GM18499 (cell line): Measurements from ENCODE around the gene NCKAP1.
"Not testable (repeated sequence)": the region's sequence is repeated elsewhere in the genome, so short reads cannot be mapped to it uniquely, and the experiment has no call there.

Experiments used
- ATAC-seq: cut with Tn5 transposase; IDR thresholded peaks from one replicate; pipeline ENCODE4 v1.9.1; 2021; ENCODE audit warnings: moderate number of reproducible peaks; ENCODE audit not compliant: insufficient read depth, unreplicated experiment

NCKAP1 gene, protein sequence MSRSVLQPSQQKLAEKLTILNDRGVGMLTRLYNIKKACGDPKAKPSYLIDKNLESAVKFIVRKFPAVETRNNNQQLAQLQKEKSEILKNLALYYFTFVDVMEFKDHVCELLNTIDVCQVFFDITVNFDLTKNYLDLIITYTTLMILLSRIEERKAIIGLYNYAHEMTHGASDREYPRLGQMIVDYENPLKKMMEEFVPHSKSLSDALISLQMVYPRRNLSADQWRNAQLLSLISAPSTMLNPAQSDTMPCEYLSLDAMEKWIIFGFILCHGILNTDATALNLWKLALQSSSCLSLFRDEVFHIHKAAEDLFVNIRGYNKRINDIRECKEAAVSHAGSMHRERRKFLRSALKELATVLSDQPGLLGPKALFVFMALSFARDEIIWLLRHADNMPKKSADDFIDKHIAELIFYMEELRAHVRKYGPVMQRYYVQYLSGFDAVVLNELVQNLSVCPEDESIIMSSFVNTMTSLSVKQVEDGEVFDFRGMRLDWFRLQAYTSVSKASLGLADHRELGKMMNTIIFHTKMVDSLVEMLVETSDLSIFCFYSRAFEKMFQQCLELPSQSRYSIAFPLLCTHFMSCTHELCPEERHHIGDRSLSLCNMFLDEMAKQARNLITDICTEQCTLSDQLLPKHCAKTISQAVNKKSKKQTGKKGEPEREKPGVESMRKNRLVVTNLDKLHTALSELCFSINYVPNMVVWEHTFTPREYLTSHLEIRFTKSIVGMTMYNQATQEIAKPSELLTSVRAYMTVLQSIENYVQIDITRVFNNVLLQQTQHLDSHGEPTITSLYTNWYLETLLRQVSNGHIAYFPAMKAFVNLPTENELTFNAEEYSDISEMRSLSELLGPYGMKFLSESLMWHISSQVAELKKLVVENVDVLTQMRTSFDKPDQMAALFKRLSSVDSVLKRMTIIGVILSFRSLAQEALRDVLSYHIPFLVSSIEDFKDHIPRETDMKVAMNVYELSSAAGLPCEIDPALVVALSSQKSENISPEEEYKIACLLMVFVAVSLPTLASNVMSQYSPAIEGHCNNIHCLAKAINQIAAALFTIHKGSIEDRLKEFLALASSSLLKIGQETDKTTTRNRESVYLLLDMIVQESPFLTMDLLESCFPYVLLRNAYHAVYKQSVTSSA

GRCh38 chr2:183038341-183039300, at the start of gene NCKAP1:
TSS of gene NCKAP1 (minus strand) at chr2:183038457. CDS start at chr2:183038099, 358 bp downstream.
- ATAC-seq: peak; percentile 33

- no peak for ATAC-seq
Observed at GRCh38 chr2:183081911-183082310, 43.7 kb upstream of the NCKAP1 start.

GRCh38 chr2:183079139-183079775, 41.0 kb upstream of the NCKAP1 start:
- ATAC-seq: peak; percentile 13

GRCh38 chr2:183078464-183079138, 40.3 kb upstream of the NCKAP1 start, which contains the start of gene DUSP19:
TSS of gene DUSP19 (plus strand) at chr2:183078747. CDS start at chr2:183078934, 187 bp downstream.
- peak; percentile 71 for ATAC-seq

DNA sequence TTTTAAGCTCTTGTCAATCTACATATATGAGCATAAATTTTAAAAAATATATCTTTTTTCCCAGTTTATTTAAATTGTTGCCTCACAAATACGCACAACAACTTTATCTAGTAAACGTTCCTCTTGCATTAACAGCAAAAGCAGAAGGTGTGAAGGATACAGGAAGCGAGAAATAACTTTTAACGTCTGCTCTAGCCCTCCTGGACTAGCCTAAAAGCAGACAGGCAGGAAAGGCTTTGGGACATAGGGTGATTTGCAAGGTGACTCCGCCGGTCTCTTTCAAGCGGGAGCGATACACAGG, 39.9 kb upstream of the NCKAP1 start:
- no peak for ATAC-seq

DNA sequence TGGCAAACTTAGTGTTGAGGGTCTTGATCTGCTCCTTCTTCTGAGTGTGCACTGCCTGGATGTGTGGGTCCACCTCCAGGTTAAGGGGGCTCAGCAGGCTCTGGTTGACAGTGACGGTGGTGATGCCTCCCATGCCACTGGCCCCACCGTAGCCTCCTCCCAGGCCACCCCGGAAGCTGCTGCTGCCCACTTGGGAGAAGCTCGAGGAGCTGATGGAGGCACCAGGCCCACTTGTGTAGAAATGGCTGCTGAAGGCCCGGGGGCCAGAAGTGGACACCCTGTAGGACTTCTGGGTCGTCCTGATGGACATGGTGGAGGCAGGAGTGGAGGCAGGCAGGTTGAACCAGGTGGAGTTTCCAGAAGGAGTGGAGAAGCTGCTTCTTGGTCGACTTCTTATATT, 33.9 kb upstream of the NCKAP1 start:
- no peak for ATAC-seq

DNA sequence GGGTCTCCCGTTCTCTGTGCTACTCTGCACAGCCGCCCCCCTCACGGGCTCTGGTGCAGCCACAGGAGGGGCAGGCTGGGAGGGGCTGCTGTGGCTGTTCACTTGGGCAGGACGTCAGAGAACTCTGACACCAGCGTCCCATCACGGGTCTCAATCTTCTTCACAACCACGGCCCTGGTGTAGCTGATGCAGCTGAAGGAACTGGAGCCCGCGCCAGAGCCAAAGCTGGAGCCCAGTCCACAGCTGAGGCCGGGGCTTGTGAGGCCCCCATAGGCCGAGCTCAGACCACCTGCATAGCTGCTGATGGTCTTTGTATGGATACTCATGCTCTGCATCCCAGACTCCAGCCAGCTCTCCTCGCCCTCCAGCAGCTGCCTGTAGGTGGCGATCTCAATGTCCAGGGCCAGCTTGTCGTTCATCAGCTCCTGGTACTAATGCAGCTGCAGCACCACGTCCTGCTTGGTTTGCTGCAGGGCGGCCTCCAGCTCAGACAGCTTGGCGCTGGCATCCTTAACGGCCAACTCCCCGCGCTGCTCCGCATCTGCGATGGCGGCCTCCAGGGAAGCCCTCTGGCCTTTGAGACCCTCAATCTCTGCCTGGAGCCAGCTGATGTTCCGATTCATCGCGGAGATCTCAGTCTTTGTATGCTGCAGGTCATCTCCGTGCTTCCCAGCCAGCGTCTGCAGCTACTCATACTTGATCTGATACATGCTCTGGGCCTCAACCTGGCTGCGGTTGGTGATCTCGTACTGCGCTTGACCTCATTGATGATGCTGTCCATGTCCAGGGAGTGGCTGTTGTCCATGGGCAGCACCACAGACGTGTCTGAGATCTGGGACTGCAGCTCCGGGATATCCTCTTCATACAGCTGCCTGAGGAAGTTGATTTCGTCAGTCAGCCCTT, 32.9 kb upstream of the NCKAP1 start:
- ATAC-seq: no peak

- no peak for ATAC-seq
Observed at GRCh38 chr2:183069174-183069573, 30.9 kb upstream of the NCKAP1 start.

DNA sequence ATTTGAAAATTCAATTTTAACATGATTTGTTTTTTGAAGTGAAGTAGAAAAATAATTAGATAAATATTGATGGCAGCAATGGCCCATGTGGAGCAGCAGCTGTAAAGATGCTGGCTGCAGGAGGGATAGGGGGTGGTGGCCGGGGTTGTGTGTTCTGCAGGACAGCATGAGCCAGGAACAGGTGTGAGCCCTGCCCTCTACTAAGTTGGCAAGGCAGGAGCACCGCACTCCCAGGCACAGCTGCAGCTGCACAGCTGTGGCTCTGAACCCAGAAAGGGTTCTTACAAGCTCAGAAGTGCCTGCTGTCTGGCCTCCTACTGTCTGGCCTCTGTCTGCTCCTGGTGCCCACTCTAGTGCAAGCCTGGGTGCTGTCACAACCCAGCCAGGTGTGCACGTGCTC, 30.3 kb upstream of the NCKAP1 start:
- ATAC-seq: no peak

DNA sequence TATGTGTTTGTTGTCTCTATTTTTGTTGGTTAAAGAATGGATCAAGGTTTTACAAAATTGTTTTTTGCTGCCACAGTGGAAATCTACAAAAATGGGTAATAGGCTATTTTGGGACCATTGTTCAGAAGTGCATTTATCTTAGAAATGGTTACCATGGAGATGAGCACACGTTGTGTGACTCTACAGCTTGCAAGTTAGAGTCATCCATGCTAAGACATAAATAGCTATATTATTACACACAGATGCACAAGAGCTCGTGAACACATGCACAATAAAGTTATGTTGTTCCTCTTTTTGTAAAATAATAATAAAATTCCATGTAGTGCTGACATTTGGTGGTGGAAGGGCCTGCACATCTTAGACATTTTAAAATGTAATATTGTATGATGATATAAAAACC, 24.8 kb upstream of the NCKAP1 start:
- peak; percentile 87 for ATAC-seq

DNA sequence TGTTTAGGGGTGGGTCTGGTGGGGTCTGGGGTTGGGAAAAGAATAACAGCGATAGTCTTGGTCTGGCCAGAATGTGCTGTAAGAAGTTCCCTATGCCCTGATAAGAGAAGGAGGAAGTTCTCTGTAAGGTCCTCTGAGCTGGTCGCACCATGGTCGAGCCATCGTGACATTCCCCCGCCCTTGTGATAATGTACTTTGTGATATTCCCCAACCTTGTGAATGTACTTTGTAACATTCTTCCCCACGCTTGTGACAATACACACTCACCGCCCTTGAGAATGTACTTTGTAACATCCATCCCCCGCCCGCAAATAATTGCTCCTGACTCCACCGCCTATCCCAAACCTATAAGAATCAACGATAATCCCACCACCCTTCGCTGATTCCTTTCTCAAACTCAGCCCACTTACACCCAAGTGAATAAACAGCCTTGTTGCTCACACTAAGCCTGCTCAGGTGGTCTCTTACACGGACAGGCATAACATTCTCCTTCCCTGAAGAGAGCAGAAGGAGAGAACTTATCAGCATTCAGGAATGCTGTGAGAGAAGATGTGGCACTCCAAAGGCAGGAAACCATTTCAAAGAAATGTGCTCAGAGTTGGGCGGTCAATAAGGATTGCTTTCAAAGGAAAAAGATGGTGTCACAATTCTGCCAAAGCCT, 22.4 kb upstream of the NCKAP1 start:
- ATAC-seq: no peak

GRCh38 chr2:183059561-183059960, 21.3 kb upstream of the NCKAP1 start:
- ATAC-seq: no peak

DNA sequence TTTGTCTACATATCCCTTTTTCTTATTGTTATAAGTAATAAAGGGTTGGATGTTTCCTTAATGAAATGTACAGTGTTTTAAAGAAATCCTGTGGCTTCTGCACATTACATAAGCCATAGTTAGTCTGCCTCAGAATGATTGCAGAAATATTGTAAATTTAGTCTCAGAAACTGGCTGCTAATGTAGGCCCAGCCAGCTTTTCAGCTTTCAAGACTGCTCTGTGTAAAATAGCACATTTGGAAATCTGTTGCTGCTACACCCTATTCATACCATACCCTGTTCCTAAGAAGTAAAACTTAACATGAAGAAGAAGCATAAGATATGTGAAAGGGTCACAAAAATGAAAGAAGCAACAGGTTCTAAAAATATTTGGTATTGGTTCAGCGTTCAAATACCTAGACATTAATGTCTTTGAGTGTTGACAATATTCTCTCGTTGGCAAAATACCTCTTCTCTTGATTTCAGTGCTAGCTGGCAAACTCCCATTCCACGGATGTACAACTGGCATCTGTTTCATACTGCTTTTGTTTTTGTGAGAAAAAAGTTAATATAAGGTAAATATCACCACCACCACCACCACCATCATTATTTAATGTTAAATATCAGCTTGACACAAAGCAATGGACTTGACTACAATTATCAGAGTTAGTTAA, 19.2 kb upstream of the NCKAP1 start:
- ATAC-seq: peak; percentile 29

DNA sequence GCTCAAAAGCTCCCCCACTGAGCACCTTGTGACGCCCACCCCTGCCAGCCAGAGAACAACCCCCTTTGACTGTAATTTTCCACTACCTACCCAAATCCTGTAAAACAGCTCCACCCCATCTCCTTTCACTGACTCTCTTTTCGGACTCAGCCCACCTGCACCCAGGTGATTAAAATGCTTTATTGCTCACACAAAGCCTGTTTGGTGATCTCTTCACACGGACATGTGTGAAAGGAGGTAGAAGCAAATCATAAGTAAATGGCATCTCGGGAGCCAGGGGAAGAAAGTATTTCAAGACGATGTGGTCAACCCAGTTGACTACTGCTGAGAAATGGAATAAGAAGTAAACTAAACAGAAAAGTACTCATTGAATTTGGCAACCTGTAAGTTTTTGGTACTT, 11.2 kb upstream of the NCKAP1 start:
- ATAC-seq: no peak

DNA sequence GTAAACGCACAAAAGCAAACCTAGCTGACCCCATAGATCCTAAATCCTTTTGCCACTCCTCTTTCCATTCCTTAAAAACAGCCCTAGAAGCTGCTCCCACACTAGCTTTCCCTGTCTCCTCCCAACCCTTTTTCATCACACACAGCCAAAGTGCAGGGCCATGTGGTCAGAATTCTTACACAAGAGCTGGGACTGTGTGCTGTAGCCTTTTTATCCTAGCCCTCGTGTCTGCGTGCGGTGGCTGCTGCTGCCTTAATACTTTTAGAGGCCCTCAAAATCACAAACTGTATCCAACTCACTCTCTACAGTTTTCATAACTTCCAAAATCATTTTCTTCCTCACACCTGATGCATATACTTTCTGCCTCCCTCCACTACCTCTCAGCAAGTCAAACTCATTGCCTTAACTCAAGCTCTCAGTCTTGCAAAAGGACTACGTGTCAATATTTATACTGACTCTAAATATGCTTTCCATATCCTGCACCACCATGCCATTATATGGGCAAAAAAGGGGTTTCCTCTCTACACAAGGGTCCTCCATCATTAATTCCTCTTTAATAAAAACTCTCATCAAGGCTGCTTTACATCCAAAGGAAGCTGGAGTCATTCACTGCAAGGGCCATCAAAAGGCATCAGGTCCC, 9.3 kb upstream of the NCKAP1 start:
- not testable (repeated sequence) for ATAC-seq

DNA sequence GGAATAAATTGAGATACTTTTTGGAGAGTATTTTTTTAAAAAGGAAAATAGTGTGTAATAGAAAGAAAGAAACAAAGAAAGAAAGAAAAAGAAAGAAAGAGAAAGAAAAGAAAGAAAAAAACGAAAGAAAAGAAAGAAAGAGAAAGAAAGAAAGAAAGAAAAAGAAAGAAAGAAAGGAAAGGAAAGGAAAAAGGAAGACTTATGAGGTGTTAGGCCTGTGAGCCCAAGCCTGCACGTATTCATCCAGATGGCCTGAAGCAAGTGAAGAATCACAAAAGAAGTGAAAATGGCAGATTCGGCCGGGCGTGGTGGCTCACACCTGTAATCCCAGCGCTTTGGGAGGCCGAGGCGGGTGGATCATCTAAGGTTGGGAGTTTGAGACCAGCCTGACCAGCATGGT, 5.3 kb upstream of the NCKAP1 start:
- ATAC-seq: not testable (repeated sequence)
